ENCODE measurements around the gene SMAD5. TPM values are rescaled to one million over a fixed set of nuclear protein-coding genes. Genes with fewer than 3 reads are reported as not detected.
A peak's percentile ranks its signal among the peaks of the same experiment; 100 is the strongest.

SMAD5 gene
- total and polyA plus RNA-seq, 8 donors = 4.3 to 46.1 (median 20.7) TPM

- no peak for FAIRE-seq
- Histone ChIP-seq H3K9me3 (no peaks in the 10 kb centered on the region), H3K4me3 (no peak overlapping the region), H3K27ac (no peak overlapping the region), H3K4me1 (no peaks in the 10 kb centered on the region), H3K27me3 (no peaks in the 10 kb centered on the region), H3K36me3 (no peaks in the 10 kb centered on the region)
- intact Hi-C loops (cut with DNase I) = no loop called here
- TF ChIP-seq CTCF (IDR thresholded peaks at IDR 0.05) = no peak
- ATAC-seq = no peak
- WGBS, 2 donors = 47 to 49% methylated on average over 4 of the region's 4 CpGs
- DNase-seq = no peak
Observed at GRCh38 chr5:136222580-136223235, 90.1 kb downstream of the SMAD5 start.

- WGBS, 2 donors = 38 to 40% methylated on average over 2 of the region's 2 CpGs
- intact Hi-C loops (cut with DNase I) = no loop called here
- FAIRE-seq (no peak), DNase-seq (no peak), ATAC-seq (no peak)
- Histone ChIP-seq H3K4me1 (no peaks in the 10 kb centered on the region), H3K27me3 (no peaks in the 10 kb centered on the region), H3K36me3 (no peaks in the 10 kb centered on the region), H3K9me3 (no peaks in the 10 kb centered on the region), H3K4me3 (no peak overlapping the region), H3K27ac (no peak overlapping the region)
- no peak for TF ChIP-seq CTCF (IDR thresholded peaks at IDR 0.05)
Observed at GRCh38 chr5:136225796-136226195, 93.2 kb downstream of the SMAD5 start.

GRCh38 chr5:136226401-136226800 lies 93.8 kb downstream of the SMAD5 start:
- no peaks in the 10 kb centered on the region for H3K4me1 ChIP-seq

DNA sequence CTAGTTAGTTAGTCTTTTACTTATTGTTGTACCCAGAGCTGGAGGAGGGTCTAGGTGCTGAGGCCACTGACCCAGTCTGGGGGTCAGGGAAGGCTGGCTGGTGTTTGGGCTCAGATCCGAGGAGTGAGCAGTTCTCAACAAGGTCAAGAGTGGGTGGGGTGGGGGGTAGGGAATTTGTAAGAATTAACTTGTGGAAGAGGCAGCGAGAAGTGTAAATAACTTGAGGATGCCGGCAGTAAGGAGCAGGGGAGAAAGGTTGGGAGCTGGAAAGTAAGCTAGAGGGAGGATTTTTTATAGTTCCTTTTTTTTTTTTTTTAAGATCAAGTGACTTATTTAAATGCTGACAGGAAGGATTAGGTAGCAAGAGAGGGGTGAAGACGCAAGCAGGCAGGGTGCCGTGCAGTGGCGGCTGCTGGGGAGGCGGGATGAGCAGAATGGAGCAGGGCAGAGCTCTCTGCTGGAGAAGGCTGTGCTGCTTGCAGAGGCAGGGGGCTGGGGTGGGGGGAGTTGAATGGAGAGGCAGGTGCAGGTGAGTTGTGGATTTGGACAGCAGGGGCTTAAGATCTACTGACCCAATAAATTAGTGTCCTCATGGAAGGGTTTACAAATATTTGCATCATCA lies 95.6 kb downstream of the SMAD5 start:
- ATAC-seq = no peak
- no peaks in the 10 kb centered on the region for H3K27me3 ChIP-seq
- no peak overlapping the region for H3K27ac ChIP-seq
- H3K4me1 ChIP-seq = no peaks in the 10 kb centered on the region
- H3K4me3 ChIP-seq = no peak overlapping the region
- H3K36me3 ChIP-seq = no peaks in the 10 kb centered on the region
- 60 to 68% methylated on average over 7 of the region's 7 CpGs for WGBS, 2 donors
- no peak for DNase-seq
- TF ChIP-seq CTCF (IDR thresholded peaks at IDR 0.05) = no peak
- no peaks in the 10 kb centered on the region for H3K9me3 ChIP-seq
- intact Hi-C loops (cut with DNase I) = no loop called here
- FAIRE-seq = no peak

More at GRCh38 chr5:136226401-136226800, 93.8 kb downstream of the SMAD5 start:
- no peaks in the 10 kb centered on the region for H3K9me3 ChIP-seq
- intact Hi-C loops (cut with DNase I) = no loop called here
- H3K4me3 ChIP-seq = no peak overlapping the region
- peak in 1 of 4 donors; percentile 31 for ATAC-seq
- H3K27me3 ChIP-seq = no peaks in the 10 kb centered on the region
- DNase-seq = no peak
- H3K27ac ChIP-seq = no peak overlapping the region
- FAIRE-seq = no peak
- no peaks in the 10 kb centered on the region for H3K36me3 ChIP-seq
- WGBS, 2 donors = 42 to 47% methylated on average over 2 of the region's 2 CpGs
- TF ChIP-seq CTCF (IDR thresholded peaks at IDR 0.05) = no peak

GRCh38 chr5:136230176-136230575 lies 97.5 kb downstream of the SMAD5 start:
- WGBS, 2 donors = 23 to 33% methylated on average over 1 of the region's 1 CpG
- no peaks in the 10 kb centered on the region for H3K36me3 ChIP-seq

More at GRCh38 chr5:136230176-136230575, 97.5 kb downstream of the SMAD5 start:
- H3K27me3 ChIP-seq = no peaks in the 10 kb centered on the region
- ATAC-seq = no peak
- H3K4me3 ChIP-seq = no peak overlapping the region
- no peak for TF ChIP-seq CTCF (IDR thresholded peaks at IDR 0.05)
- no peaks in the 10 kb centered on the region for H3K4me1 ChIP-seq
- H3K9me3 ChIP-seq = no peaks in the 10 kb centered on the region
- intact Hi-C loops (cut with DNase I) = no loop called here
- DNase-seq = no peak
- no peak for FAIRE-seq
- no peak overlapping the region for H3K27ac ChIP-seq

All from pancreas (tissue), 10 donors.